GM21381 (cell line): ENCODE results near the gene SFN.
"Not testable (repeated sequence)": the region's sequence is repeated elsewhere in the genome, so short reads cannot be mapped to it uniquely, and the experiment has no call there.

Experiments
- ATAC-seq: cut with Tn5 transposase; IDR thresholded peaks from one replicate; pipeline ENCODE4 v1.9.1; 2021; ENCODE audit warnings: mild to moderate bottlenecking, moderate library complexity; ENCODE audit not compliant: unreplicated experiment

Gene SFN

DNA sequence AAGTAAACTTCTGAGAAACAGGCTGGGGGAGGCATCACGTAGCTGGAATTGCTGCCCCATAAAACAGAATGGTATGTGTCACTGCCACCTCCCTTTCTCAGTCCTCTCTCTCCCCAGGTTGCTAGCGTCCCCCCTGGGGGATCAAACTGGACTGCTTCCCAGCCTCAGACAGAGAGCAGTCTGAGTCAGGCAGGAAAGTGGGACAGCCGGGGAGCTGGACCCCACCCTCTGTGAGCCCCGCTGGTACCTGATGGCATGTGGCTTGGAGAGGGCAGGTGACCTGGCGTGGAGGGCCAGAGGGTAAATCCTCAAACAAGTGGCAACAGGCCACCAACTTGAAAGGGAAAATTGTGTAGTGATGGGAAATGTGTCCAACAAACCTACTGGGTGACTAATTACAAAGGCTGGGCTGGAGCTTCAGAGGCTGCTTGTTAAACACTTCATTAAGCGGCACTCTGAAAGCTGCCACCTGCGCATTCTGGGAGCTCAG is 1.0 kb upstream of the SFN start:
- no peak for ATAC-seq

DNA sequence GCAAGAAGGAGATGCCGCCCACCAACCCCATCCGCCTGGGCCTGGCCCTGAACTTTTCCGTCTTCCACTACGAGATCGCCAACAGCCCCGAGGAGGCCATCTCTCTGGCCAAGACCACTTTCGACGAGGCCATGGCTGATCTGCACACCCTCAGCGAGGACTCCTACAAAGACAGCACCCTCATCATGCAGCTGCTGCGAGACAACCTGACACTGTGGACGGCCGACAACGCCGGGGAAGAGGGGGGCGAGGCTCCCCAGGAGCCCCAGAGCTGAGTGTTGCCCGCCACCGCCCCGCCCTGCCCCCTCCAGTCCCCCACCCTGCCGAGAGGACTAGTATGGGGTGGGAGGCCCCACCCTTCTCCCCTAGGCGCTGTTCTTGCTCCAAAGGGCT is 732 bp downstream of the SFN start:
- no peak for ATAC-seq

- ATAC-seq, result peak; percentile 91
Observed at GRCh38 chr1:26864610-26865480, 1.9 kb downstream of the SFN start.

GRCh38 chr1:26873097-26873496 is 10.1 kb downstream of the SFN start:
- not testable (repeated sequence) for ATAC-seq

- no peak for ATAC-seq
Observed at GRCh38 chr1:26874896-26875295, 11.9 kb downstream of the SFN start.

GRCh38 chr1:26877326-26877725 is 14.4 kb downstream of the SFN start:
- no peak for ATAC-seq

DNA sequence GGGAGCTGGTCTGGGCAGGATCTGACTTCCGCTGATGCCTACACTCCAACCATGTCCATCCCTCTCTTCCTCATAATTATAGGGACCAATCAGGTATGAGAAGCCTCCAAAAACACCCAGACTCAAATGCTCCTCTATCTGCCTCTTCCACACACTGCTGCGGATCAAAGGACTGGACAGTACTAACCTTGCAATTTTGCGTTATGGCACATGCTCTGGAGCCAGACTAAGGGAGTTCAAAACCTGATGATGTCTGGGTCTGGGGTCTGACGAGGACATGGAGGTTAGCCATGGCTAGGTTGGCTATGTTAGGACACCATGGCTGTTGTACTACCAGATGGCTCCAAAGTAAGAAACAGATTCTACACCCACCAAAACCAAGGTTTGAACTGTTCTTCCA is 16.8 kb downstream of the SFN start:
- ATAC-seq, result no peak

- not testable (repeated sequence) for ATAC-seq
Observed at GRCh38 chr1:26881611-26882010, 18.7 kb downstream of the SFN start.

DNA sequence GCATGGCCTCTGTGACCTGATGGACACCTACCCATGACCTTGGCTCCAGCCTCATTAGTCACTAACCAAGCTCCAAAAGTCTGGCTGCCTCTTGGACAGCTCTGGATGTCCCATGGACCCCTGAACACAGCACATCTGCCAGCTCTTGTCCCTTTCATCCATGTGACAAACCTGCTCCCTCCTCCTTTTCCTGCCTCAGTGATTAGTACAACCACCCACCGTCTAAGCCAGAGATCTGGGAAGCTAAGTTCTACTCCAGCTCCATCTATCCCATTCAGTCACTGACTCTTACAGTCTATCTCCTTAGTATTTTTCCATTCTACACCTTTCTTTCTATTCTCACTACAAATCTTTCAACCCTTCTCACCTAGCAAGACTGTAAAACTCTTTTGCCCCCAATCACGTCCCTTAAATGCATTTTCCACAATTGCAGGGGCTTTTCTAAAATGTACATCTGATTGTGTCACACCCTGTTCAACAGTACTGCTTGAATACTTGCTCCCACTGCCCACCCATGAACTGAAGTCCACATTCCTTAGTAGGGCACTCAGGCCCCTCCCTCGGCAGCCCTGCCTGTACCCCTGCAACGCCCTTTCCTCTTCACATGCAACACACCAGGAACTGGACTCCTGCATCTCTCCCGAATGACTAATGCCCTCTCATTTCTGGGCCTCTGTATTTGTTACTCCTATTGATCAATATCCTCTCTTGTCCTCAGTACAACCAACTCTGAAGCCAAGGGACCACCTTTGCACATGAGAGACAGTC is 19.9 kb downstream of the SFN start:
- no peak for ATAC-seq

GRCh38 chr1:26887125-26887524 is 24.2 kb downstream of the SFN start:
- ATAC-seq, result no peak

- no peak for ATAC-seq
Observed at GRCh38 chr1:26888231-26888630, 25.3 kb downstream of the SFN start.

- peak; percentile 85 for ATAC-seq
Observed at GRCh38 chr1:26889551-26890466, 26.9 kb downstream of the SFN start, which contains the start of gene GPN2. Gene GPN2 (minus strand): TSS chr1:26890283. CDS start chr1:26890096, 187 bp downstream.

DNA sequence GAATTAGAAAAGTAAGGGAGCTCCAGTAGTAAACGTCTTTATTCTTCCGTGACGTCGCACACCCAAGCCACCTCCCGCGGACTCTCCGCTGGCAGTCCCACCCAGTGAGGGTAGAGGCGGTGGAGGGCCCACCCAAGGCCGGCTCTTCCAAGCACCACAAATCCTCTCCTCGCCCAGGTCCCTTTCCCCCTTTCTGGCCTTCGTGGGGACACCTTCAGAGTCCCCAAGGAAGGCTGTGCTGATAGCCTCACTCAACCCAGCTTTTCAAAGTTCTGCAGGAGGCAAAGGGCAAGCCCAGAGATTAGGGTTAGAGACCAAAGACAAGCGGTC is 27.5 kb downstream of the SFN start:
- ATAC-seq, result peak; percentile 21

DNA sequence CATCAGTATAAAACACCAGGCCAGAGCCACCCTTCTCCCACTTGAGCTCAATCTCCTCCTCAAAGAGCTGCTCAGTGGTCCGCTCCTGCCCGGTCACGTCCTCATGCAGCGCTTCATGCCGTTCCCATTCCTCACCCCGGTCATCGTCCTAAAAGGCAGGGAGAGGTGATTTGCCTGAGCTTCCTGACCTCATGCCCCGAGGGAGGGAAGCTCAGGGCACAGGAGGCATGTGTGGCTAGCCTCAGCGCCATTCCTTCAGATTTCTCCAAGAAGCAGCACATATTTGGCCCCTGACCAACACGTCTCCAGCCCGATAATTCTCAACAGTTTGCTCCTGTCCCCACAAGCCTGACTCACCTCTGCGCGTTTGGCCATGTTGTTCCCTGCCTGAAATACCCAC is 31.3 kb downstream of the SFN start:
- no peak for ATAC-seq

- ATAC-seq, result no peak
Observed at GRCh38 chr1:26897351-26897750, 34.4 kb downstream of the SFN start.

DNA sequence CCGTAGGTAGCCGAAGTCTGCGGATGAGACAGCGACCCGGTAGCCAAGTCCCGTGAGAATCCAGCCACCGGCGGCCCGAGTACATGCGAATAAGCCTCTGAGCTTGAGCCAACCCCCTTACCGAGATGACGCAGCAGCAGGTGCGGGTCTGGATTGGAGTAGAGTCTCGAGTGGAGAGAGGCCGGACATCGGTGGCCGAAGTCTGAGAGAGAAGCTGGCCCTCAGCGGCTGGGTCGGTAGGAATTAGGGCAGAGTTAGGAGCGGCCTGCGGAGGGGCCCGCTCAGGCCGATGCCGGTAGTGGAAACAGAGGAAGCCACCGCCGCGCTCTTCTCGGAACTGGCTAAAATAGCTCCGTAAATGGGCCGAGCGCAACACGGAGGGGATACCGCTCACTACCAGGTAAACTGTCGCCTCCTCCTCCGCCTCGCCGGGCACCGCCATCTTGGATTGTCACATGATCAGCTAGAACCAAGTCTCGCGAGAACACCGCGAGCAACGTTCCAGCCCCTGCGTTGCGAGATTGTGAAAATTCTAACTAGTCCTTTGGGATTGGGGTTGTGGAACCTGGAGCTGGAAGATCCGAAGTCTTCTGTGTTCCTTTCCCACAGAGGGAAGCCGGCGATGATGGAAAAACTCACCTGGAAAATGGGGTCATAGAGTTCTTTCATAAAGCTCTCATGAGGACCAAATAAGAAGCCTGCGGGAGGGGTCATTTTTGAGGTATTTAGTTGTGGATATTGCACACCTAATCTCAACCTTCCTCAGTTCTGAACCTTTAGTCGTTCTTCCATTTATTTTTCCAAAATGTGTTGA is 37.3 kb downstream of the SFN start, which contains the start of gene GPATCH3:
TSS of gene GPATCH3 (minus strand) at position 467 of the 814 bp plus-strand sequence. CDS start at position 442, 25 bp downstream.
- peak; percentile 87 for ATAC-seq

GRCh38 chr1:26900815-26901511 is 38.0 kb downstream of the SFN start:
- no peak for ATAC-seq

DNA sequence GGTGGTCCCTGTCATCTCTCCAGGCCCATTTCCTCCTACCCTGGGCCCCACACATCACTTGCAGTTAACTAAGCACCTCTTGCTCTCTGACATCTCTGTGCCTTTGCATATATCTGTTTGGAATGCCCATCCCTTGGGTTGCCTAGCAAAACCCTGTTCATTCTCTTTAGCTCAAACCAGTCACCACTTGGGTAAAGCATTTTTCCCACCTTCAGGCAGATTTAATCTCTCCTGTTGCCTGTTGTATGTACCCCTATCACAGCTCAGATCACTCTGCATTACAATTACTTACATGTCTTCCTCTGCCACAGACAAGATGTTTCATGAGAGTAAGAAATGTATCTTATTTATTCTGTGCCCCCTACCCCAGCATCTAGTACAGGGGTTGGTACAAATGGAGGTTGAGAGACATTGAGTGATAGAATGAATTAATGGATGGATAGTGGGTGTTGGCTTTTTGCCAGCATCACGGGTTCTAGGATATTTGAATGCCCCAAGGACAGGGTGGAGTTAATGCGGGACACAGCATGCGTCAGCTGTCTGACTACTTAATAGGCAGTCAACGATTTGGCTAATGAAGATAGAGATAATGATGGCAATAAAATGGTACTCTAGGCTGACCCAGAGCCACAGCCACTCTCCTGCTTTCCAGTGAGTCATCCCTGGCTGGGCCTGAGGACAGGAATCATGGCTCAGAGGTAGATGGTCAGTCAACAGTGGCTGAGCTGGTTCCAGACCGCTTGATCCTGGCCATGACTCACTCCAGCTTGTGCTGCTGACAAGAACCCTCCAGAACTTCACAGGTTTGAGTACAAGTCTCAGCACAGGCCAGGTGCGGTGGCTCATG is 44.3 kb downstream of the SFN start:
- no peak for ATAC-seq
